HEK293 (cell line): Measurements from ENCODE around the gene MGST3.

Source experiments
- IKZF3 ChIP-seq: fragments of 450-650 bp; IDR thresholded peaks from 2 replicates; pipeline ENCODE4 v1.5.0; 2018; ENCODE audit warnings: missing biosample characterization, mild to moderate bottlenecking, missing genetic modification characterization, moderate library complexity
- ZNF530 ChIP-seq: fragments of 450-650 bp; formaldehyde crosslinking; IDR thresholded peaks from 2 replicates; pipeline ENCODE4 v1.5.1; 2016; ENCODE audit warnings: low read depth, missing biosample characterization, missing genetic modification characterization

GRCh38 chr1:165633614-165634013, 2.6 kb downstream of the MGST3 start:
- TF ChIP-seq IKZF3 (tag by site-specific recombination) (no peak), ZNF530 (no peak)
